Left lung (tissue), 10 donors: ENCODE data around the gene C17orf50. TPM values are rescaled to one million over a fixed set of nuclear protein-coding genes. Genes with fewer than 3 reads are reported as not detected.

Source experiments
- ATAC-seq: fragments of 200-7000 bp; cut with Tn5 transposase; one replicate; pipeline ENCODE4 v1.9.1; 2020; ENCODE audit warnings: moderate library complexity
- DNase-seq, 4 donors: peaks; one replicate each; pipeline ENCODE4 v3.0.0-alpha.2; 2013 to 2020
- H3K27ac ChIP-seq, 2 donors: fragments of 200-600 bp; sonication (generic) in 1 of 2; one replicate each; pipeline versions ENCODE4 v1.5.0 to v1.8.0; 2020 to 2021
- H3K27me3 ChIP-seq, 2 donors: fragments of 200-600 bp; sonication (generic) in 1 of 2; one replicate each; pipeline versions ENCODE4 v1.5.0 to v1.8.0; 2020 to 2021
- H3K36me3 ChIP-seq, 2 donors: fragments of 200-600 bp; sonication (generic) in 1 of 2; one replicate each; pipeline versions ENCODE4 v1.5.0 to v1.8.0; 2020 to 2021
- H3K4me1 ChIP-seq, 2 donors: fragments of 200-600 bp; one replicate each; pipeline ENCODE4 v1.8.0; 2021
- H3K4me3 ChIP-seq, 2 donors: fragments of 200-600 bp; sonication (generic) in 1 of 2; one replicate each; pipeline versions ENCODE4 v1.5.0 to v1.8.0; 2020 to 2021; ENCODE audit warnings: mild to moderate bottlenecking in 1 of 2
- H3K9me3 ChIP-seq, 2 donors: fragments of 200-600 bp; sonication (generic) in 1 of 2; one replicate each; pipeline versions ENCODE4 v1.5.0 to v1.8.0; 2020 to 2021
- intact Hi-C, 2 donors: fragments of 100-400 bp; cut with DNase I; formaldehyde crosslinking; loops; one replicate each; pipeline versions ENCODE4 v1.11.2 to v1.14.2; 2022
- polyA plus RNA-seq, 6 donors: library from polyadenylated mRNA; unstranded; fragments of 120-200 nt; gene quantifications; one replicate each; pipeline ENCODE4 v1.2.1, GENCODE V29; 2013; ENCODE audit not compliant: insufficient read length in 6 of 6
- total RNA-seq, 2 donors: library from RNA; stranded (reverse); fragmentation: NEBNext Ultra II Directional; extraction: Animal tissue kit (Norgen Biotek cat#: 25700); gene quantifications; one replicate each; pipeline ENCODE4 v1.2.1, GENCODE V29; 2021
- TF ChIP-seq, protein P1 (sequence below), 2 donors: fragments of 200-600 bp; sonication (generic) in 1 of 2; IDR thresholded peaks; one replicate each; pipeline versions ENCODE4 v1.5.0 to v1.8.0; 2021; ENCODE audit warnings: antibody characterized with exemption in 2 of 2
- donor health status: DM: no; HTN: yes; CAD: no.
- donor health status: DM: no; HTN: no; CAD: no.

The C17orf50 gene
- total and polyA plus RNA-seq, 8 donors, result 0.16 to 0.21 (median 0.20) TPM; not detected in 5

GRCh38 chr17:35738519-35739133 lies 22.1 kb upstream of the C17orf50 start:
- no peak overlapping the region for H3K27ac ChIP-seq
- no peak overlapping the region for H3K4me3 ChIP-seq
- intact Hi-C loops, result no loop called here
- ATAC-seq (no peak), DNase-seq (no peak)
- H3K9me3 ChIP-seq, result no peaks in the 10 kb centered on the region
- TF ChIP-seq, protein P1, sequence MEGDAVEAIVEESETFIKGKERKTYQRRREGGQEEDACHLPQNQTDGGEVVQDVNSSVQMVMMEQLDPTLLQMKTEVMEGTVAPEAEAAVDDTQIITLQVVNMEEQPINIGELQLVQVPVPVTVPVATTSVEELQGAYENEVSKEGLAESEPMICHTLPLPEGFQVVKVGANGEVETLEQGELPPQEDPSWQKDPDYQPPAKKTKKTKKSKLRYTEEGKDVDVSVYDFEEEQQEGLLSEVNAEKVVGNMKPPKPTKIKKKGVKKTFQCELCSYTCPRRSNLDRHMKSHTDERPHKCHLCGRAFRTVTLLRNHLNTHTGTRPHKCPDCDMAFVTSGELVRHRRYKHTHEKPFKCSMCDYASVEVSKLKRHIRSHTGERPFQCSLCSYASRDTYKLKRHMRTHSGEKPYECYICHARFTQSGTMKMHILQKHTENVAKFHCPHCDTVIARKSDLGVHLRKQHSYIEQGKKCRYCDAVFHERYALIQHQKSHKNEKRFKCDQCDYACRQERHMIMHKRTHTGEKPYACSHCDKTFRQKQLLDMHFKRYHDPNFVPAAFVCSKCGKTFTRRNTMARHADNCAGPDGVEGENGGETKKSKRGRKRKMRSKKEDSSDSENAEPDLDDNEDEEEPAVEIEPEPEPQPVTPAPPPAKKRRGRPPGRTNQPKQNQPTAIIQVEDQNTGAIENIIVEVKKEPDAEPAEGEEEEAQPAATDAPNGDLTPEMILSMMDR (IDR thresholded peaks at IDR 0.05), result no peak
- H3K27me3 ChIP-seq, result peaks cover 13 to 39% of the 10 kb centered on the region in 2 donors
- H3K4me1 ChIP-seq, result peaks cover 5 to 9% of the 10 kb centered on the region in 2 donors
- no peaks in the 10 kb centered on the region for H3K36me3 ChIP-seq

DNA sequence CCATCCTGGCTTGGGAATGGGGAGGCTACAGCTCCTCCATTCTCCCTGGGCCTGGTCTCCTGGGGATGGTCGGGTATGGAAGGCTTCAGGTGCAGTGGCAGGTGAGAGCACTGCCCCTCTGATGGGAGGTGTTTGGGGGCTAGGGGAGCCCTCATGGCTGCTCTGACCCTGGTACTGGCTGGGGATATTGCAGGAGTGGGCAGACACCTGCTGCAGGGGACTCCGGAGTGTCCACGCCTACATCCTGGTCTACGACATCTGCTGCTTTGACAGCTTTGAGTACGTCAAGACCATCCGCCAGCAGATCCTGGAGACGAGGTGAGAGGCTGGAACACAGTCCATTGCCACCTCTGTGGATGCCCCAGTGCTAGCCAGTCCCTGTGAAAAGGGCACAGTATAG lies 20.5 kb upstream of the C17orf50 start:
- DNase-seq (peak in 1 of 4 donors; percentile 20), ATAC-seq (no peak)
- intact Hi-C loops, result no loop called here
- Histone ChIP-seq H3K27ac (no peak overlapping the region), H3K36me3 (no peaks in the 10 kb centered on the region), H3K9me3 (no peaks in the 10 kb centered on the region), H3K27me3 (peaks cover 13 to 44% of the 10 kb centered on the region in 2 donors), H3K4me3 (no peak overlapping the region), H3K4me1 (peaks cover 5 to 9% of the 10 kb centered on the region in 2 donors)
- TF ChIP-seq, protein P1 (IDR thresholded peaks at IDR 0.05), result no peak

GRCh38 chr17:35740997-35741931 lies 19.4 kb upstream of the C17orf50 start:
- Histone ChIP-seq H3K4me3 (no peak overlapping the region), H3K4me1 (peaks cover 5 to 9% of the 10 kb centered on the region in 2 donors), H3K27ac (no peak overlapping the region), H3K9me3 (no peaks in the 10 kb centered on the region), H3K36me3 (no peaks in the 10 kb centered on the region), H3K27me3 (peaks cover 13 to 44% of the 10 kb centered on the region in 2 donors)
- DNase-seq (peak in 2 of 4 donors; percentile 25 to 72), ATAC-seq (peak; percentile 43)
- intact Hi-C loops, result no loop called here
- TF ChIP-seq, protein P1 (IDR thresholded peaks at IDR 0.05), result no peak

GRCh38 chr17:35742496-35742895 lies 18.2 kb upstream of the C17orf50 start:
- Histone ChIP-seq H3K27ac (no peak overlapping the region), H3K9me3 (no peaks in the 10 kb centered on the region), H3K4me3 (no peak overlapping the region), H3K36me3 (no peaks in the 10 kb centered on the region), H3K4me1 (peaks cover 5 to 9% of the 10 kb centered on the region in 2 donors), H3K27me3 (peaks cover 13 to 44% of the 10 kb centered on the region in 2 donors)
- DNase-seq (peak in 1 of 4 donors; percentile 28), ATAC-seq (no peak)
- intact Hi-C loops, result no loop called here
- TF ChIP-seq, protein P1 (IDR thresholded peaks at IDR 0.05), result no peak
